ENCODE results near the gene ELOF1. TPM values are rescaled to one million over a fixed set of nuclear protein-coding genes. Genes with fewer than 3 reads are reported as not detected.
A peak's percentile ranks its signal among the peaks of the same experiment; 100 is the strongest.

ELOF1 gene
- total and polyA plus RNA-seq, 2 of the 13 experiments (the other 11 are each of a cell fraction or from before 2014, with no cell fraction given), result 14.5 to 43.2 TPM

DNA sequence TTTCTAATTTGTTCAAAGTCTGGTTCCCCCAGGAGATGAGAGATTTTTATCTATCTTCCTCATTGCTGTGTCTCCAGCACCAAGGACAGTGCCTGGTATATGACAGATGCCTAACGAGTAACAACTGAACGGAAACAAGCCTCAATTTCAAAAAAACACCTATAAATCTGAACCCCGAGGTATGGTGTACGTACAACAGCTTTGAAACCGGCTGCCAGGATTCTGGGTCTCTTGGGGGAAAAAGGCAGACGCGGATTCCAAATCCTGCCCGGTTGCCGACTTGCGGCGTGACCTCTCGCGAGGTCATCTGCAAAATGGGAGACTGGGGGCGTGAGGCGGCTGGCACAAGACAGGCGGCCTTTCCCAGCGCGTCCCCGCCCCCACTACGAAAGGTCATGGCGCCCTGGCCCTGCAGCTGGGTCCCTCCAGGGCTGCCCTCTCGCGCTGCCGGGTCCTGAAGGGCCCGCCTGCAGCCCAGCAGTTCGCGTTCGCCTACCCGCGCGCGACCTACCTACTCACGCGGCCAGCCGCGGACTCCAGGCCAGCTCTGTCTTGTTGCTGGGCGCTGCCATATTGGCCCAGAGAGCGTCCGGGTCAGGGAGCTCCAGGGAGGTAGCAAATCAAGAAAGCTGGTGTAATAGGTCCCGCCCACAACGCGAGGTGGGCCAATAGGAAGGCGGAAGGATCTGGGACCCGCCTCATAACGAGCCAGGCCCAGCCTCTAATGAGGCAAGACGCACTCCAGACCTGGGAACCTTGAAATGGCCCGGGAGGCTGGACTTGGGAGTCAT is 30.3 kb downstream of the ELOF1 start, which contains the start of gene ECSIT (continued):
- peak; percentile 16; the same call in 1 of the 2 replicates for TF ChIP-seq ZFP90 (CRISPR knock-in tag; IDR thresholded peaks at IDR 0.05; ENCODE audit: borderline replicate concordance)
- TF ChIP-seq RFX5 (IDR thresholded peaks at IDR 0.05; ENCODE audit: low read depth, low read length), result peak; percentile 44; the same call in 1 of the 2 replicates
- TF ChIP-seq ETV6 (CRISPR knock-in tag; conservative IDR thresholded peaks at IDR 0.05), result no peak; the same call in 1 of the 2 replicates
- TF ChIP-seq SAP130 (CRISPR knock-in tag; IDR thresholded peaks at IDR 0.05; ENCODE audit: low read depth), result peak; percentile 94
- peak; percentile 80; the same call in 1 of the 2 replicates for TF ChIP-seq SRY (CRISPR knock-in tag; IDR thresholded peaks at IDR 0.05)
- TF ChIP-seq POLR2G (IDR thresholded peaks at IDR 0.05; ENCODE audit: low read depth, low read length), result peak; percentile 90
- TF ChIP-seq ZNF496 (CRISPR knock-in tag; IDR thresholded peaks at IDR 0.05; ENCODE audit: insufficient replicate concordance), result no peak
- no peak for TF ChIP-seq SETDB1 (CRISPR knock-in tag; IDR thresholded peaks at IDR 0.05; ENCODE audit: borderline replicate concordance)
- TF ChIP-seq, protein P1, sequence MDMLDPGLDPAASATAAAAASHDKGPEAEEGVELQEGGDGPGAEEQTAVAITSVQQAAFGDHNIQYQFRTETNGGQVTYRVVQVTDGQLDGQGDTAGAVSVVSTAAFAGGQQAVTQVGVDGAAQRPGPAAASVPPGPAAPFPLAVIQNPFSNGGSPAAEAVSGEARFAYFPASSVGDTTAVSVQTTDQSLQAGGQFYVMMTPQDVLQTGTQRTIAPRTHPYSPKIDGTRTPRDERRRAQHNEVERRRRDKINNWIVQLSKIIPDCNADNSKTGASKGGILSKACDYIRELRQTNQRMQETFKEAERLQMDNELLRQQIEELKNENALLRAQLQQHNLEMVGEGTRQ (IDR thresholded peaks at IDR 0.05; ENCODE audit: low read depth, low read length), result no peak
- TF ChIP-seq, protein P1 (CRISPR knock-in tag; IDR thresholded peaks at IDR 0.05; ENCODE audit: borderline replicate concordance), result no peak
- TF ChIP-seq, protein P2, sequence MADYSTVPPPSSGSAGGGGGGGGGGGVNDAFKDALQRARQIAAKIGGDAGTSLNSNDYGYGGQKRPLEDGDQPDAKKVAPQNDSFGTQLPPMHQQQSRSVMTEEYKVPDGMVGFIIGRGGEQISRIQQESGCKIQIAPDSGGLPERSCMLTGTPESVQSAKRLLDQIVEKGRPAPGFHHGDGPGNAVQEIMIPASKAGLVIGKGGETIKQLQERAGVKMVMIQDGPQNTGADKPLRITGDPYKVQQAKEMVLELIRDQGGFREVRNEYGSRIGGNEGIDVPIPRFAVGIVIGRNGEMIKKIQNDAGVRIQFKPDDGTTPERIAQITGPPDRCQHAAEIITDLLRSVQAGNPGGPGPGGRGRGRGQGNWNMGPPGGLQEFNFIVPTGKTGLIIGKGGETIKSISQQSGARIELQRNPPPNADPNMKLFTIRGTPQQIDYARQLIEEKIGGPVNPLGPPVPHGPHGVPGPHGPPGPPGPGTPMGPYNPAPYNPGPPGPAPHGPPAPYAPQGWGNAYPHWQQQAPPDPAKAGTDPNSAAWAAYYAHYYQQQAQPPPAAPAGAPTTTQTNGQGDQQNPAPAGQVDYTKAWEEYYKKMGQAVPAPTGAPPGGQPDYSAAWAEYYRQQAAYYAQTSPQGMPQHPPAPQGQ (CRISPR knock-in tag; IDR thresholded peaks at IDR 0.05; ENCODE audit: borderline replicate concordance), result no peak
- TF ChIP-seq, protein P3, sequence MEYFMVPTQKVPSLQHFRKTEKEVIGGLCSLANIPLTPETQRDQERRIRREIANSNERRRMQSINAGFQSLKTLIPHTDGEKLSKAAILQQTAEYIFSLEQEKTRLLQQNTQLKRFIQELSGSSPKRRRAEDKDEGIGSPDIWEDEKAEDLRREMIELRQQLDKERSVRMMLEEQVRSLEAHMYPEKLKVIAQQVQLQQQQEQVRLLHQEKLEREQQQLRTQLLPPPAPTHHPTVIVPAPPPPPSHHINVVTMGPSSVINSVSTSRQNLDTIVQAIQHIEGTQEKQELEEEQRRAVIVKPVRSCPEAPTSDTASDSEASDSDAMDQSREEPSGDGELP (IDR thresholded peaks at IDR 0.05; ENCODE audit: borderline replicate concordance, low read depth), result peak; percentile 47; the same call in 1 of the 2 replicates
- TF ChIP-seq, protein P4, sequence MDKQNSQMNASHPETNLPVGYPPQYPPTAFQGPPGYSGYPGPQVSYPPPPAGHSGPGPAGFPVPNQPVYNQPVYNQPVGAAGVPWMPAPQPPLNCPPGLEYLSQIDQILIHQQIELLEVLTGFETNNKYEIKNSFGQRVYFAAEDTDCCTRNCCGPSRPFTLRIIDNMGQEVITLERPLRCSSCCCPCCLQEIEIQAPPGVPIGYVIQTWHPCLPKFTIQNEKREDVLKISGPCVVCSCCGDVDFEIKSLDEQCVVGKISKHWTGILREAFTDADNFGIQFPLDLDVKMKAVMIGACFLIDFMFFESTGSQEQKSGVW (CRISPR knock-in tag; IDR thresholded peaks at IDR 0.05; ENCODE audit: borderline replicate concordance), result no peak
- peak; percentile 79 for TF ChIP-seq ZNF224 (CRISPR knock-in tag; IDR thresholded peaks at IDR 0.05)
- TF ChIP-seq YEATS4 (CRISPR knock-in tag; IDR thresholded peaks at IDR 0.05; ENCODE audit: borderline replicate concordance), result peak; percentile 87
- TF ChIP-seq, protein P5, sequence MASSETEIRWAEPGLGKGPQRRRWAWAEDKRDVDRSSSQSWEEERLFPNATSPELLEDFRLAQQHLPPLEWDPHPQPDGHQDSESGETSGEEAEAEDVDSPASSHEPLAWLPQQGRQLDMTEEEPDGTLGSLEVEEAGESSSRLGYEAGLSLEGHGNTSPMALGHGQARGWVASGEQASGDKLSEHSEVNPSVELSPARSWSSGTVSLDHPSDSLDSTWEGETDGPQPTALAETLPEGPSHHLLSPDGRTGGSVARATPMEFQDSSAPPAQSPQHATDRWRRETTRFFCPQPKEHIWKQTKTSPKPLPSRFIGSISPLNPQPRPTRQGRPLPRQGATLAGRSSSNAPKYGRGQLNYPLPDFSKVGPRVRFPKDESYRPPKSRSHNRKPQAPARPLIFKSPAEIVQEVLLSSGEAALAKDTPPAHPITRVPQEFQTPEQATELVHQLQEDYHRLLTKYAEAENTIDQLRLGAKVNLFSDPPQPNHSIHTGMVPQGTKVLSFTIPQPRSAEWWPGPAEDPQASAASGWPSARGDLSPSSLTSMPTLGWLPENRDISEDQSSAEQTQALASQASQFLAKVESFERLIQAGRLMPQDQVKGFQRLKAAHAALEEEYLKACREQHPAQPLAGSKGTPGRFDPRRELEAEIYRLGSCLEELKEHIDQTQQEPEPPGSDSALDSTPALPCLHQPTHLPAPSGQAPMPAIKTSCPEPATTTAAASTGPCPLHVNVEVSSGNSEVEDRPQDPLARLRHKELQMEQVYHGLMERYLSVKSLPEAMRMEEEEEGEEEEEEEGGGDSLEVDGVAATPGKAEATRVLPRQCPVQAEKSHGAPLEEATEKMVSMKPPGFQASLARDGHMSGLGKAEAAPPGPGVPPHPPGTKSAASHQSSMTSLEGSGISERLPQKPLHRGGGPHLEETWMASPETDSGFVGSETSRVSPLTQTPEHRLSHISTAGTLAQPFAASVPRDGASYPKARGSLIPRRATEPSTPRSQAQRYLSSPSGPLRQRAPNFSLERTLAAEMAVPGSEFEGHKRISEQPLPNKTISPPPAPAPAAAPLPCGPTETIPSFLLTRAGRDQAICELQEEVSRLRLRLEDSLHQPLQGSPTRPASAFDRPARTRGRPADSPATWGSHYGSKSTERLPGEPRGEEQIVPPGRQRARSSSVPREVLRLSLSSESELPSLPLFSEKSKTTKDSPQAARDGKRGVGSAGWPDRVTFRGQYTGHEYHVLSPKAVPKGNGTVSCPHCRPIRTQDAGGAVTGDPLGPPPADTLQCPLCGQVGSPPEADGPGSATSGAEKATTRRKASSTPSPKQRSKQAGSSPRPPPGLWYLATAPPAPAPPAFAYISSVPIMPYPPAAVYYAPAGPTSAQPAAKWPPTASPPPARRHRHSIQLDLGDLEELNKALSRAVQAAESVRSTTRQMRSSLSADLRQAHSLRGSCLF (CRISPR knock-in tag; IDR thresholded peaks at IDR 0.05; ENCODE audit: borderline replicate concordance), result no peak
